Camera-type eye (tissue), 1 donor: ENCODE results near the gene KLHL25. TPM values are rescaled to one million over a fixed set of nuclear protein-coding genes. Genes with fewer than 3 reads are reported as not detected.

Source experiments
- total RNA-seq: library from RNA; depleted of rRNA; stranded (reverse); fragments of >200 nt; gene quantifications from one replicate; pipeline ENCODE4 v1.2.3, GENCODE V29; 2014

Gene KLHL25
- total RNA-seq = 20.9 TPM

GRCh38 chr15:85794598-85795336, at the start of gene KLHL25:
Gene KLHL25 (minus strand): TSS chr15:85794925. CDS start chr15:85769810, 25,115 bp downstream.

